NT2/D1 (cell line): Measurements from ENCODE around the gene TGFBR2.

Experiments
- YY1 ChIP-seq: IDR thresholded peaks from 2 replicates; pipeline ENCODE4 v1.6.1; 2011; ENCODE audit not compliant: insufficient read length, insufficient read depth
- ZNF274 ChIP-seq: IDR thresholded peaks from 2 replicates; pipeline ENCODE4 v1.6.1; 2011; ENCODE audit warnings: mild to moderate bottlenecking, low read depth, low read length

DNA sequence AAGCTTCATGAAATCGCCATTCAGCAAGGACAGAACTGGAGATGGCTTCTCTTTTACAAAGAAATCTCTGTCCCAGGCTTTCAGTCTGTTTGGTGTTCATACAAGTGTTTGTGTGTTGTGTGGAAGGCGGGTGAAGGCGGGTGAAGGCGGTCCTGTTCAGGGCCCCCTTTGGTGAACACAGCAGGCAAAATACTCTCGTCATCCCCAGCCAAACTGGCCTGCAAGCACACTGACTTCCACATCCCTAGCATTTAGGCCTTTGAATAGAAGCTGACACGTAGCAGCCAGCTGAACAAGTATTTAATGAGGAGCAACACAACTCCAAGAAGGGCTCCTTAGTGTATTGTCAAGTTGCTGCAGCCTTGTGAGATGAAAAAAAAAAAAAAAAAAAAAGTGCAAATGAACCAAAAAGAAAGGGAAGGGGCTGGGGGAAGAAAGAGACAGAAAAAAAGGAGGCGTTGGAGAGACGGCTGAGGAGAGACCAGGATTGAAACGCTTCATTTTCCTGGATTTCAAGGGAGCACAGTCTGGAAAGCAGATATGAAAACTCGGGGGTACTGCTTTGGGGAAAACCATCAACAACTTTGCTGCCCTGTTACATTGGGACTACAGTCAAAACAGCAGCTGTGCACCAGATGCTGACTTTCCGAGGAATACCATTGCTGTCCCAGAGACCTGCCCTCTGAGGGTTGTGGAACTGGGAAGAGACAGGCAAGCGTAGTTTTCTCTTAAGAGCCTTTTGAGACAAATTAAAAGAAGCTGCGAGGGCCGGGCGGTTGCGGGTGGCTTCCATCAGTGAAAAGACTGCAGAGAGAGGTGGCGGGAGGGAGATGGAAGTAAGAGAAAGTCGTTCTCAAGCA lies 74.6 kb downstream of the TGFBR2 start:
- TF ChIP-seq ZNF274: no peak
- no peak for TF ChIP-seq YY1
